ES-I3 (cell line): ENCODE results near the gene ELF5.

Source experiments
- H3K36me3 ChIP-seq: 2 replicates; pipeline ENCODE4 v1.6.1; 2013; ENCODE audit warnings: mild to moderate bottlenecking, low read length, control low read depth, moderate library complexity; ENCODE audit not compliant: insufficient read depth
- H3K4me1 ChIP-seq: 2 replicates; pipeline ENCODE4 v1.6.1; 2013; ENCODE audit warnings: mild to moderate bottlenecking, control low read depth, low read length; ENCODE audit not compliant: insufficient read depth
- H3K9ac ChIP-seq: 2 replicates; pipeline ENCODE4 v1.6.1; 2013; ENCODE audit warnings: low read depth, mild to moderate bottlenecking, low read length, moderate library complexity
- H3K9me3 ChIP-seq: 2 replicates; pipeline ENCODE4 v1.6.1; 2013; ENCODE audit warnings: mild to moderate bottlenecking, low read length, moderate library complexity; ENCODE audit not compliant: control insufficient read depth, insufficient read depth

The ELF5 gene

GRCh38 chr11:34492806-34493414, 20.7 kb downstream of the ELF5 start:
- H3K9me3 ChIP-seq, result no peaks in the 10 kb centered on the region
- H3K9ac ChIP-seq, result no peak overlapping the region
- H3K4me1 ChIP-seq, result peaks cover 3% of the 10 kb centered on the region; the same call in 1 of the 2 replicates
- no peaks in the 10 kb centered on the region for H3K36me3 ChIP-seq

GRCh38 chr11:34490304-34490703, 23.3 kb downstream of the ELF5 start:
- Histone ChIP-seq H3K9ac (no peak overlapping the region), H3K9me3 (no peaks in the 10 kb centered on the region), H3K4me1 (no peaks in the 10 kb centered on the region; the same call in 1 of the 2 replicates), H3K36me3 (no peaks in the 10 kb centered on the region)

GRCh38 chr11:34488855-34489557, 24.6 kb downstream of the ELF5 start:
- Histone ChIP-seq H3K9me3 (no peaks in the 10 kb centered on the region), H3K9ac (no peak overlapping the region), H3K4me1 (no peaks in the 10 kb centered on the region), H3K36me3 (no peaks in the 10 kb centered on the region)

- no peaks in the 10 kb centered on the region for H3K4me1 ChIP-seq
- no peaks in the 10 kb centered on the region for H3K36me3 ChIP-seq
- no peak overlapping the region for H3K9ac ChIP-seq
- H3K9me3 ChIP-seq, result no peaks in the 10 kb centered on the region
Measured at GRCh38 chr11:34487430-34487829, 26.2 kb downstream of the ELF5 start.

- no peaks in the 10 kb centered on the region for H3K9me3 ChIP-seq
- H3K4me1 ChIP-seq, result no peaks in the 10 kb centered on the region
- no peaks in the 10 kb centered on the region for H3K36me3 ChIP-seq
- no peak overlapping the region for H3K9ac ChIP-seq
Measured at GRCh38 chr11:34483106-34483874, 30.3 kb downstream of the ELF5 start.

GRCh38 chr11:34481307-34481706, 32.3 kb downstream of the ELF5 start:
- no peaks in the 10 kb centered on the region for H3K4me1 ChIP-seq
- H3K36me3 ChIP-seq, result no peaks in the 10 kb centered on the region
- no peaks in the 10 kb centered on the region for H3K9me3 ChIP-seq
- H3K9ac ChIP-seq, result no peak overlapping the region

- no peak overlapping the region for H3K9ac ChIP-seq
- no peaks in the 10 kb centered on the region for H3K36me3 ChIP-seq
- H3K4me1 ChIP-seq, result no peaks in the 10 kb centered on the region
- H3K9me3 ChIP-seq, result no peaks in the 10 kb centered on the region
Measured at GRCh38 chr11:34480314-34480713, 33.3 kb downstream of the ELF5 start.

- Histone ChIP-seq H3K36me3 (no peaks in the 10 kb centered on the region), H3K9me3 (no peaks in the 10 kb centered on the region), H3K9ac (no peak overlapping the region), H3K4me1 (no peaks in the 10 kb centered on the region)
Measured at GRCh38 chr11:34478845-34479663, 34.5 kb downstream of the ELF5 start.

GRCh38 chr11:34476849-34477248, 36.7 kb downstream of the ELF5 start:
- Histone ChIP-seq H3K4me1 (no peaks in the 10 kb centered on the region), H3K9ac (no peak overlapping the region), H3K36me3 (no peaks in the 10 kb centered on the region), H3K9me3 (no peaks in the 10 kb centered on the region)

- H3K9me3 ChIP-seq, result no peaks in the 10 kb centered on the region
Measured at GRCh38 chr11:34475656-34476055, 37.9 kb downstream of the ELF5 start.

GRCh38 chr11:34473603-34474169, 39.9 kb downstream of the ELF5 start:
- no peaks in the 10 kb centered on the region for H3K4me1 ChIP-seq
- H3K36me3 ChIP-seq, result no peaks in the 10 kb centered on the region
- no peak overlapping the region for H3K9ac ChIP-seq
- no peaks in the 10 kb centered on the region for H3K9me3 ChIP-seq

More at GRCh38 chr11:34475656-34476055, 37.9 kb downstream of the ELF5 start:
- H3K9ac ChIP-seq, result no peak overlapping the region
- H3K36me3 ChIP-seq, result no peaks in the 10 kb centered on the region
- no peaks in the 10 kb centered on the region for H3K4me1 ChIP-seq

GRCh38 chr11:34468209-34468841, 45.3 kb downstream of the ELF5 start:
- peaks cover 2% of the 10 kb centered on the region for H3K9me3 ChIP-seq
- H3K36me3 ChIP-seq, result no peaks in the 10 kb centered on the region
- no peaks in the 10 kb centered on the region for H3K4me1 ChIP-seq
- no peak overlapping the region for H3K9ac ChIP-seq

- Histone ChIP-seq H3K9ac (no peak overlapping the region), H3K4me1 (no peaks in the 10 kb centered on the region), H3K9me3 (peaks cover 2% of the 10 kb centered on the region), H3K36me3 (no peaks in the 10 kb centered on the region)
Measured at GRCh38 chr11:34466802-34467488, 46.6 kb downstream of the ELF5 start.
